ENCODE measurements around the gene NUP58. TPM values are rescaled to one million over a fixed set of nuclear protein-coding genes. Genes with fewer than 3 reads are reported as not detected.

Gene NUP58
- total and polyA plus RNA-seq, 2 donors from 2014 or later = 13.0 to 39.1 TPM

DNA sequence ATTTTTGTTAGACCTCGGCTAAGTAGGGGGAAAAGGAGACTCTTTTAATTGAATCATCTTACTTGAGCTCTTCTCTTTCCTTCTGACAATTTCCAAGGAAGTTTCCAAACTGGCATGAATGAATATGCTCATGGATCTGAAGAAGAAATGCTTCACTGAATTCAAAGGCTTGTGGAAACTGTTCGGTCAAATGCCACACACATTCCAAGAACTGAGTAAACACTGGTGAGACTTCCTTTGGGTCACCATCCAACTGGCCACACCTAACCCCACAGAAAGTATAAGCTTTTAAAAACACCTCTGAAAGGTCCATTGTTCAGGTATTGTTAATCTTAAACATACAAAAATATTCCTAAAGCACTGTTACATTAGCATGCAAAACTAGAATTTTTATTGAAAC, 47.7 kb upstream of the NUP58 start:
- Histone ChIP-seq H3K4me3 (ENCODE audit: low read length in 3 of 3) (no peak overlapping the region), H3K4me1 (ENCODE audit: control insufficient read depth in 2 of 3, insufficient read depth in 2 of 3, low read depth in 1 of 3, low read length in 3 of 3) (no peaks in the 10 kb centered on the region), H3K27ac (ENCODE audit: low read depth in 2 of 2, low read length in 2 of 2) (no peak overlapping the region), H3K36me3 (ENCODE audit: control insufficient read depth in 2 of 3, insufficient read depth in 3 of 3, low read length in 3 of 3) (peaks cover 0 to 21% (median 20%) of the 10 kb centered on the region in 3 donors), H3K9me3 (ENCODE audit: control insufficient read depth in 2 of 3, insufficient read depth in 1 of 3, low read length in 3 of 3) (no peaks in the 10 kb centered on the region), H3K9ac (ENCODE audit: low read length in 3 of 3) (no peak overlapping the region), H3K27me3 (ENCODE audit: control insufficient read depth, insufficient read depth, low read length) (no peaks in the 10 kb centered on the region)
- TF ChIP-seq, protein P1, sequence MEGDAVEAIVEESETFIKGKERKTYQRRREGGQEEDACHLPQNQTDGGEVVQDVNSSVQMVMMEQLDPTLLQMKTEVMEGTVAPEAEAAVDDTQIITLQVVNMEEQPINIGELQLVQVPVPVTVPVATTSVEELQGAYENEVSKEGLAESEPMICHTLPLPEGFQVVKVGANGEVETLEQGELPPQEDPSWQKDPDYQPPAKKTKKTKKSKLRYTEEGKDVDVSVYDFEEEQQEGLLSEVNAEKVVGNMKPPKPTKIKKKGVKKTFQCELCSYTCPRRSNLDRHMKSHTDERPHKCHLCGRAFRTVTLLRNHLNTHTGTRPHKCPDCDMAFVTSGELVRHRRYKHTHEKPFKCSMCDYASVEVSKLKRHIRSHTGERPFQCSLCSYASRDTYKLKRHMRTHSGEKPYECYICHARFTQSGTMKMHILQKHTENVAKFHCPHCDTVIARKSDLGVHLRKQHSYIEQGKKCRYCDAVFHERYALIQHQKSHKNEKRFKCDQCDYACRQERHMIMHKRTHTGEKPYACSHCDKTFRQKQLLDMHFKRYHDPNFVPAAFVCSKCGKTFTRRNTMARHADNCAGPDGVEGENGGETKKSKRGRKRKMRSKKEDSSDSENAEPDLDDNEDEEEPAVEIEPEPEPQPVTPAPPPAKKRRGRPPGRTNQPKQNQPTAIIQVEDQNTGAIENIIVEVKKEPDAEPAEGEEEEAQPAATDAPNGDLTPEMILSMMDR (IDR thresholded peaks at IDR 0.05; ENCODE audit: borderline replicate concordance, extremely low read depth, insufficient read depth) = no peak
- intact Hi-C loops (cut with DNase I) = no loop called here
- DNase-seq = no peak
- no peak for FAIRE-seq

DNA sequence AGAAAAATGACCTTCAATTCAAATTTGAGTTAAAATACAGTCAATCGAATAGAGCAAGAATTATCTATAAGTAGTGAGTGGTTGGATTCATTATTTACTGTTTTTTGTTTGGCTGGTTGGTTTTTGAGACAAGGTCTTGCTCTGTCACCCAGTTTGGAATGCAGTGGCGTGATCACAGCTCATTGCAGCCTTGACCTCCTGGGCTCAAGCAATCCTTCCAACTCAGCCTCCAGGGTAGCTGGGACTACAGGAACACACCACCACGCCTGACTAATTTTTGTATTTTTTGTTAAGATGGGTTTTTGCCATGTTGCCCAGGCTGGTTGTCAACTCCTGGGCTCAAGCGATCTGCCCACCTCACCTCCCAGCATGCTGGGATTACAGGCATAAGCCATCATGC, 39.2 kb upstream of the NUP58 start:
- H3K36me3 ChIP-seq (ENCODE audit: control insufficient read depth in 2 of 3, insufficient read depth in 3 of 3, low read length in 3 of 3) = peaks cover 2 to 30% (median 9%) of the 10 kb centered on the region in 3 donors
- TF ChIP-seq, protein P1 (IDR thresholded peaks at IDR 0.05; ENCODE audit: borderline replicate concordance, extremely low read depth, insufficient read depth) = no peak
- intact Hi-C loops (cut with DNase I) = no loop called here
- H3K27ac ChIP-seq (ENCODE audit: low read depth in 2 of 2, low read length in 2 of 2) = no peak overlapping the region
- no peak for FAIRE-seq
- H3K27me3 ChIP-seq (ENCODE audit: control insufficient read depth, insufficient read depth, low read length) = no peaks in the 10 kb centered on the region
- no peaks in the 10 kb centered on the region for H3K9me3 ChIP-seq (ENCODE audit: control insufficient read depth in 2 of 3, insufficient read depth in 1 of 3, low read length in 3 of 3)
- no peak for DNase-seq
- H3K4me1 ChIP-seq (ENCODE audit: control insufficient read depth in 2 of 3, insufficient read depth in 2 of 3, low read depth in 1 of 3, low read length in 3 of 3) = no peaks in the 10 kb centered on the region
- no peak overlapping the region for H3K4me3 ChIP-seq (ENCODE audit: low read length in 3 of 3)
- H3K9ac ChIP-seq (ENCODE audit: low read length in 3 of 3) = no peak overlapping the region

DNA sequence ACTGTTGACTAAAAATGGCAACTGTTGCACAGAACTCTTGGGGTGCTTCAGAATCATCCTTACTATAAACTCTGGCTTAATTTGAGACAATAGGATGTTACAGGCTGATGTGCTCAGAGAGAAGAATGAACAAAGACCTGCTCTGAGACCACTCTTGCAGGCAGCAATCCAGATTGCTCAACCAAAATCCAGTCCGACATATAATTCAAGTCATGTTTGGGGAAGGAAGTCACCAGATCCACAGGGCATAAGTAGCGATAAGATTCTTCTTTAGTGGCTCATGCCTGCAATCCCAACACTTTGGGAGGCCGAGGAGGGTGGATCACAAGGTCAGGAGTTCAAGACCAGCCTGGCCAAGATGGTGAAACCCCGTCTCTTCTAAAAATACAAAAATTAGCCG, 34.7 kb upstream of the NUP58 start:
- Histone ChIP-seq H3K9me3 (ENCODE audit: control insufficient read depth in 2 of 3, insufficient read depth in 1 of 3, low read length in 3 of 3) (no peaks in the 10 kb centered on the region), H3K4me3 (ENCODE audit: low read length in 3 of 3) (no peak overlapping the region), H3K27ac (ENCODE audit: low read depth in 2 of 2, low read length in 2 of 2) (no peak overlapping the region), H3K36me3 (ENCODE audit: control insufficient read depth in 2 of 3, insufficient read depth in 3 of 3, low read length in 3 of 3) (peaks cover 2 to 29% (median 9%) of the 10 kb centered on the region in 3 donors), H3K4me1 (ENCODE audit: control insufficient read depth in 2 of 3, insufficient read depth in 2 of 3, low read depth in 1 of 3, low read length in 3 of 3) (no peaks in the 10 kb centered on the region), H3K27me3 (ENCODE audit: control insufficient read depth, insufficient read depth, low read length) (no peaks in the 10 kb centered on the region), H3K9ac (ENCODE audit: low read length in 3 of 3) (no peak overlapping the region)
- intact Hi-C loops (cut with DNase I) = no loop called here
- TF ChIP-seq, protein P1 (IDR thresholded peaks at IDR 0.05; ENCODE audit: borderline replicate concordance, extremely low read depth, insufficient read depth) = no peak
- FAIRE-seq (no peak), DNase-seq (no peak)

DNA sequence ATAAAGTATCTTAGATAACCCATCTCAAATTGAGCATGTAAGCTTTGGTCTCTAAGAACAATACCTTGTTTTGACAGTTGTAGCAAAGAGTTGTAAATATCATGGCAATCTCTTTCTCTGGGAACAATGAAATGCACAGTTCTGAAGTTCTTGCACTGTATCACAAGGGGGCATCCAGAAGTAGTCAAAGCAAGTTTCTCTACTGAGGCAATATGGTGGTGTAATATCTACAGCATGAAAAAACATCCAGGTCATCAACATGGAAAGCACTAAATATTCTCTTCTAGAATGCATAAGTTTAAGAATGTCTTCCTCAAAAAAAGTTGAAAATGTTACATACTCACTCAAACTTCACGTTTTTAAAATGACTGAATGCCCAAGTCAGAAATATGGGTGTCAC, 33.7 kb upstream of the NUP58 start:
- H3K36me3 ChIP-seq (ENCODE audit: control insufficient read depth in 2 of 3, insufficient read depth in 3 of 3, low read length in 3 of 3) = peaks cover 2 to 27% (median 14%) of the 10 kb centered on the region in 3 donors
- H3K9ac ChIP-seq (ENCODE audit: low read length in 3 of 3) = no peak overlapping the region
- intact Hi-C loops (cut with DNase I) = no loop called here
- no peak overlapping the region for H3K4me3 ChIP-seq (ENCODE audit: low read length in 3 of 3)
- H3K27ac ChIP-seq (ENCODE audit: low read depth in 2 of 2, low read length in 2 of 2) = no peak overlapping the region
- no peaks in the 10 kb centered on the region for H3K27me3 ChIP-seq (ENCODE audit: control insufficient read depth, insufficient read depth, low read length)
- no peaks in the 10 kb centered on the region for H3K9me3 ChIP-seq (ENCODE audit: control insufficient read depth in 2 of 3, insufficient read depth in 1 of 3, low read length in 3 of 3)
- DNase-seq = no peak
- no peaks in the 10 kb centered on the region for H3K4me1 ChIP-seq (ENCODE audit: control insufficient read depth in 2 of 3, insufficient read depth in 2 of 3, low read depth in 1 of 3, low read length in 3 of 3)
- TF ChIP-seq, protein P1 (IDR thresholded peaks at IDR 0.05; ENCODE audit: borderline replicate concordance, extremely low read depth, insufficient read depth) = peak; percentile 20
- FAIRE-seq = no peak
